ENCODE results near the gene PLEKHG1. TPM values are rescaled to one million over a fixed set of nuclear protein-coding genes. Genes with fewer than 3 reads are reported as not detected.

Gene PLEKHG1
- 1.9 and 2.9 TPM in 2 replicates for total RNA-seq

DNA sequence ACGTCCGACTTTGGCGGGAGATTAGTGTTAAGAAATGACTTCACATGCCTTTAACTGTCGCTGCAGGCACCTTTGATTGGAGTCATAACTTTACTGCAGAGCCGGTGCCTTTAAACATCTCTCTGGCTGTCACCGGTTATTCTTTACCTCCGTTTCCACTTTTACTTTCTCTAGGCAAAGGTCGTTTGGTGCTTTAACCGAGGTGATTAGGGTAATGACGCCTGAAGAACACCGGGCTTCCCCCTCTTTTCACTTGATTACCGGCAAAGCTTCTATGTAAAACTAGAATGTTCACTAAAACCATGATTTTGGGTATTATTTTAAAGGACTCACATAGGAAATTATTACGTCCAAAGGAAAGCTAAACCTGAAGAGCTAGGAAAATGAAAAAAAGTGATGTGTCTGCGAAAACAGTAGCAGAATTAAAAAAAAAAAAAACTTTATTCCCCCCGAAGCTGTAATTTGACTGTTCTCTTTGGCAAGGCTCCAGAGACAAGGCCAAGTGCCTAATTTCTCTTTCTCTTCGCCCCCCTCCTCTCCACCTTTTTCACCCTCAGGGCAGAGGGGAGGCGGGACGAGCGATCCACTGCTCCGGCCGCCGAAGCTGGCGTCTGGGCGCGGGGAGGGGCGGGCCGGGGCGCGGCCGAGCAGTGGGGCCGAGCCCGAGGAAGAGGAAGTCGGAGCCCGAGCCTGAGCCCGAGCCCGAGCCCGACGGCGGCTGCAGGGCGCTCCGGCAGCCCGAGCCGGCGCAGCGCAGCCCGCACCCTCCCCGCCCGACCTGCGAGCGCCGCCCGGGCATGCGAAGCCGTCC is at the start of gene PLEKHG1:
Gene PLEKHG1, plus strand, starts transcription at position 687 of the 811 bp plus-strand sequence. CDS start 133,797 bp downstream, outside the sequence.

Other genes with a start within 250 kb of the PLEKHG1 start
- under 0.01 TPM in 1 of 2 replicates, not detected in the other for gene IYD, start 230.9 kb upstream of the PLEKHG1 start, total RNA-seq

All from cardiac ventricle fibroblast (primary cell).